Stimulated activated CD4-positive, alpha-beta T cell treated with anti-CD3 and anti-CD28 coated beads, Interleukin-1b, Interleukin-23, amount 100 ng/mL, for 48 hours (primary cell): Measurements from ENCODE around the gene SLC12A8.
A peak's percentile ranks its signal among the peaks of the same experiment; 100 is the strongest.

Experiments
- DNase-seq: peaks from one replicate; pipeline ENCODE4 v3.0.0-alpha.2; 2020

SLC12A8 gene

DNA sequence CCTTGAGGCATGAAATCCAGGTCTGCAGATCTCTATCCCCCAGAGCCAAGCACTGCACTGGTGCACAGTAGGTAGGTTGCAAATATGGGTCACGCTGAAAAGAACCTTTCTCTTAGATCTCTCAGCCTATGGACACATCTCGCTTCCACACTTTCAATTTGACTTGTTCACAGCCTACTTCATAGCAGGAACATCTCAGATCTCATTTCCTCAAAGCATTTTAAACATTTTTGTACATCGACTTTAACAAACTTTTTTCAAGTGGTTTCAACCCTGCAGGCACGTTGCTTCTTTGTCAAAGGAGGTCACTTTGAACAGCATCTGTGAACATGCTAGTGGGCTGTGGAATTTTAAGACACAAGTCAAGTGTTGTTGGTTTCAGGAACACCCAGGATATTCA is 76.0 kb downstream of the SLC12A8 start:
- DNase-seq: no peak

DNA sequence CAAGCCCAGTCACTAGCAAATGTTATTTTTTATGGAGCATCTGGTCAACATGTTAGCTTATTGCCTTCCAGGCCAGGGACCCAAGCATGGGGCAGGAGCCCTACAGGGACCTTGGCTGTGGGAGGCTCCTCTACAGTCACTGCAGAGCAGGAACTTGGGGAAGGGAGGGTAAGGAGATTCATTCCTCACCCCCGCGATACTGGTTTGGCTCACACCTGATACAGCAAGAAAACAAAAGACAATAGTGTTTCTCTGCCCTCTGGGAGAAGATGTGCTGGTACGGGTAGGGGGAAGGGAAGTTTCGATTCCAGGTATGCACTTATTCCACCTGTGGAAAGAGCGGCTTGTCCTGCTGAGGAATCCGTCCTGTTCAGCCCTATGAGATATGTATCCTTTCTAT is 77.6 kb downstream of the SLC12A8 start:
- no peak for DNase-seq

DNA sequence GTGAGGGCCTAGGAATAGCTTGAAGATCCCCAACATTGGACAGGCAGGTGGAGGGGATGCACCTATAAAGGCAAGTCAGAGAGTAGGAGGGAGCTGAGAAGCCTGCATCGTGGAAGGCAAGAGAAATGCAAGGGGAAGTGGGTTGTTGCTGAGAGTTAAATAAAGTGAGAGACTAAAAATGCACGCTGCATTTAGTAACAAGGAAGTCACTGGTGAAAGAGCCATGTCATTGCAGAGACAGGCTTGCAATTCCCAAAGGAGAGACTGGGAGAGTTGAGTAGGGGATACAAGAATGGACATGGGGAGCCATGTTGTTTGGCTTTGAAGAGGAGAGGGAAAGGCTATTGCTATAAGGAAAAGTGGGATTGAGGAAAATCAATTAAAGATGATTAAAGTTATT is 79.7 kb downstream of the SLC12A8 start:
- no peak for DNase-seq

DNA sequence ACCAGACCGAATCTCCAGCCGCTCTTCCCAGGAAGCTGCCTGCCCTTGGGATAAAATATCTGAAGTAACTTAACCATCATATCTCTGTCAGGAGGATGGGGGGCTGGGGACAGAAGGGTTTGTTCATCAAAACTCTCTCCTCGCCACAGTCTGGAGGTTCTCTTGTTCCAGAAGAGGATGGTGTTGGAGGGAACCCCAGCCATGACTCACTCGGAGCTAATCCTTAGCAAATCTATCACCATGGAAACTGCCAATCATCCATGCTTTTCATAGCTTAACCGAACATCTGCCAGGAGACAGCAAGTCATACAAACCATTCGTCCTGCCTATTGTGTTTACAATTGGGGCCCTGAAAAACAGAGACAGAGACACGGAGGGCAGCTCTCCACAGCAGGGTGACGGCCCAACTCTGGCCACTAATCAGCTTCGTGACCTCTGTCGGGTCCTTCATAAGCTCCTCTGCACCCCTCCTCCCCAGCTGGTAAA is 83.0 kb downstream of the SLC12A8 start:
- no peak for DNase-seq

DNA sequence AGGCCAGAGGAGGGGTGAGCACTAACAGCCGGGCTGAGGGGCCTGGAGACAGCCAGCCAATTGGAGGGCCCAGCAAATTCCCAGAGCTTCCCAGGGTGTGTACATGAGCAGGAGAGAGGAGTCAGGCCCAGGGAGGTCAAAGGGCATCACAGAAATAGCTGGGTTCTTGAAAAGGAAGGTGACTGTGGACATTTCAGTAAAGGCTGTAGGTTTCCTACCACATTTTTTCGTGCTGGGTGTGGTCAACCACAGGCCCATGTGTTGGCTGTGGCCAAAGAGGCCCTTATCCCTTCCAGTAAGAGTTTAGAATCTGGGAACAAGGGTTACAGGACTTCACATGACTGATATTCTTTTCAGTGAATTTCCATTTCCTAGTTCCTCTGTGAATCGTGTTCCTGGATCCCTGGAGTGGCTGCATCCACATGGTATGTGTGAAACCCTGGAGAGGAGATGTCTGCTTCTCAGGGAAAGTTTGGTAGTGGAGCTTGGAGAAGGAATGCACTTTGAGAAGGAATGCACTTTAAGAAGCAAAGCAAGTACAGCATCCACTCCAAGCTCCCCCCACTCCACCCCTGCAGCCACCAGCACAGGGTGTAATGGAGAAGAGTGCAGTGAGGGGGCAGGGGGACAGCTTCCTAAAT is 83.6 kb downstream of the SLC12A8 start:
- DNase-seq: no peak

DNA sequence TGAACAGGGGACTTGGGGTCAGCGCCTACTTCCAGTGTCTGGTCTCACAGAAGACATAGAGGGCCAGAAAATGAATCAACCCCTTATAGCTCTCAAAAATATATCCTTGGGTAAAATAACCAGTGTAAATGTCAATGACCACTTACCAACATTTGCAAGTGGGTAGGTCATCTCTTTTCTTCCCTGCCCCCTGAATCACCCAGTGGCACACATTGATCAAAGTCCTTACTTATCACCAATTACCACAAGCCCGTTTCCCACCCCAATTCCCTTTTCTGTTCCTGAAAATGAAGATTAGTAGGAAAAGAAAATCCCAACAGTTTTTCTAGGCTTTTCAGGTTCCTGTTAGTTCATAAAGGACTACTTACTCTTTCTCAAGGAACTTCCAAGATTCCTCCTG is 86.2 kb downstream of the SLC12A8 start:
- no peak for DNase-seq

DNA sequence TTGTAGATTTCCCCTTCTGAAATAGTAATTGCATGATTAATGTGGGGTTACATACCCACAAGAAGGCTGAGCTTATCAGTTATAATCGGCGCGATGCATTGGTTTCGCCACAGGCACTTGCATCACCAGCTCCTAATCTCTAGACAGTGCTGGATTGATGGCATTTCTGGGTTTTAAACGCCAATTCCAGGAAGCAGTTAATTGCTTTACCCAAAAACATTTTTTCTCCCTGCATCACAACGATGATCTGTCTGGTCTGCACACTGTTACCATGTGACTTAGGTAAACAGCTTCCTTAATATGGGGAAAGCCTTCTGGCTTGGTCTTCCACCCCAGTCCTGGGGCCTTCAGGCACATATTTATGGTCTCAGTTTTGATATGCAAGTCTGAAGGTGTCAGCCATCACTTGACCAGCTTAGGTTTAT is 86.7 kb downstream of the SLC12A8 start:
- DNase-seq: peak; percentile 58

DNA sequence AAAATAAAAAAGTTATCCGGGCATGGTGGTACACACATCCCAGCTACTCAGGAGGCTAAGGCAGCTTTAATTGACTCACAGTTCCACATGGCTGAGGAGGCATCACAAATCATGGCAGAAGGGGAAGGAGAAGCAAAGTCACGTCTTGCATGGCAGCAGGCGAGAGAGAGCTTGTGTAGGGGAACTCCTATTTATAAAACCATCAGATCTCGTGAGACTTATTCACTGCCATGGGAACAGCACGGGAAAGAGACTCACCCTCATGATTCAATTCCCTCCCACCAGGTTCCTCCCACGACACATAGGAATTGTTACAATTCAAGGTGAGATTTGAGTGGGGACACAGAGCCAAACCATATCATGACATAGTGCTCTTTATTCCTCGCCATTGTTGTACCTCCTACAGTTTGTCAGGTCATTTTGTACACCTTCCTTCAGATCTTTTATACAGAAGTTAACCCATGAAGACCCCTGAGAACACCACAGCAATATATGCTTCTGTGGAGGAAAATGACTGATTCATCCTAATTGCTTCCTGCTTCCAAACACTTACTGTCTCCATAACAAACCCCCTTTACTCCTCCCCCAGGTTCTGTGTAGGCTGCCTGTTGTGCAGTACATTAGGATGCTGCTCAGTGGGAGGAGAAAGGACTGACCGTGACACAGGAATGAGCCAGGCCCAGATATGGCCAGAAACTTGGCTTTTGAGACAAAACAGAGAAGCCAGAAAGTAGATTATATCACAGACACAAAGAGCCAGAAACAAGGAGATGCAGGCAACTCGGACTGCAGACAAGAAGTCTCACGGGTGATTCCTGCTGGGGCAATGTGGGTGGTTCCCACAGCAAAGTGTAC is 88.9 kb downstream of the SLC12A8 start:
- no peak for DNase-seq

DNA sequence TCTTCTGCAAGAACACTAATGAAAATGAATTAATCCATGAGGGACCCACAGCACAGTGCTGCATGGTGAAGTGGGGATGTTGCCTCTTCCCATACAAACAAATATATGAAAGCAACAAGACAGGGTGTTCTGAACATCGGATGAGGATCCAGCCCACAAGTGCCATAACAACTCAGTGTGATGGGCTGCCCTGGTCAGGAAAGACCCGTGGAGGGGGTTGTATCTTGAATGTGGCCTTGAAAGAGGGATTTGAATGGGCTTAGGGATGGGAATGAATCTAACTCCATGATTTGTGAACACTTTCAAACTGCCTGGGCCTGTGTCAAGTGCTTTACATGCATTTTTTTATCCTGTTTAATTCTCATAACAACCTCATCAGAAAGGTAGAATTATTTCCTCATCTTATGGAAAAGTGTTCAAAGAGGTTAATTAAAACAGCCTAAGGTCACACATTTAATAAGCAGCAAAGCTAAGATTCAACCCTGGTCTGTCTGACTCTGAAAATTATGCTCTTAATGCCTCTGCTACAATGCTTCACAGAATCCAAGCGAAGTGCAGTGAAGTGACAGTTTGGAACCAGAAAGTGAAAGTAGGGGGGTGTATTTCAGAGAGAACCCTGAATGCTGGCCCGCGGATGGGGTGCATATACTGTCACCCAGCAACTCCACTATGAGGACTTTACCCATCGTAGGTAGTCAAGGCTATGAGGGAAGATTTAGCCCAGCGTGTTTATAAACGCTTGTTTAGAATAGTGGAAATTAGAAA is 91.1 kb downstream of the SLC12A8 start:
- DNase-seq: peak; percentile 20

DNA sequence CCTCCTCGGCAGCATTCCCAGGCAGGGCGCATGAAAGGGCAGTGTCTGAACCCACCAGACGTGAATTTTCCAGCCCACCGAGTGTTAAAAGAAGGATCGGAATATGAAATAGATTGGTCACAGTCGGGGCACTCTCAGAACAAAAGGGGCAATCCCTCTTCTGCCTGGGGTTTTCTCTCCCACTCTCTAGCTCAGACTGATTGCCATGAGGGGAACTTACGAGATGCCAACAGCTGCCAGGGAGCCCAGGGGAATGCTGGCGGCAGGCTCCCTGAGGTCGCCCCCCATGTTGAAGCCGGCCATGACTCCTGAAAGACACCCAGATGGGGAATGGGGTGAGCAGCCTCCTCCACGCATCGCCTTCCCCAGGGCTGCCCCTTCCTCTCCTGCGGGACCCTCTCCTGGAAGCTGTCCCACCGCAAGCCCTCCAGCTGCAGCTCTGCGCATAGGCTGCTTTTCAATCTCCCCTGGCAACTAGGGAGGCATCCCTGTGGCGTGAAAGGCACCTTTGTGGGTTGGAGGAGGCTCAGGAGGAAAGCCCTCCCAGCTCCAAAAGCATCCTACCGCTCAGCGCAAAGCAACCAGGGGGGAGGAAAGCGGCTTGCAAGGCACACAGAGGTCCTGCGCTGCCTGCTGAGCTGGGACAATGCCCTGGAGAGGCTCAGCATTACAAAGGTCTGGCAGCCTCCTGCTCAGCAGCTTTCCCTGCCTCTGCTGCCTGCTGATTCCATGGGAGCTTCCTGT is 92.0 kb downstream of the SLC12A8 start:
- no peak for DNase-seq

DNA sequence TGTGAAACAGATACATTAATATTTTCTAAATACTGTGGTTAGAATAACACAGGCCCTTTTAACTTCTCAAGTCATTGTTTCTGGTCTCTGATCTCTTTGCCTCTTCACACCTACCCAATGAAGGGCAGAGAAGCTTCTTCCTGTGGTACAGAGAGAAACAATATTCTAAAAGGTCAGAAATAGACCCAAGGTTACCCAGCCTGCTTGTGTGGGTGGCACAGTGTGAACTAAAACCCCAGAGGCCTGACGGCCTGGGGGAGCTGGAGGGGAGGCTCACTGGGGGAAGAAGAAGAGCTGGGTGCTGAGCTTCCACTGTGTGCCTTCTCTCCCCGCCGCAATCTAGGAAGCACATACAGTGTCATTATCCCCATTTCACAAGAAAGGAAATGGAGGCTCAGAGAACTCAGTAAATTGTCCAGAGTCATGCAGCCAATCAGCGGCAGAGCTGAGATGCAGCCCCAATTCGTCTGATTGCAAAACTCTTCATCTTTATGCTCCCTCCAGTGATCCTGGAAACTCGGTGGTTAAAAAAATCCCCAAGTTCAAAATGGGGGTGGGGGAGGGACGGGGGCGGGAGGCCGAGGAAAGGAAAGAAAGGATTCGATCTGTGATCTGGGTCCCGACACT is 92.7 kb downstream of the SLC12A8 start:
- no peak for DNase-seq

DNA sequence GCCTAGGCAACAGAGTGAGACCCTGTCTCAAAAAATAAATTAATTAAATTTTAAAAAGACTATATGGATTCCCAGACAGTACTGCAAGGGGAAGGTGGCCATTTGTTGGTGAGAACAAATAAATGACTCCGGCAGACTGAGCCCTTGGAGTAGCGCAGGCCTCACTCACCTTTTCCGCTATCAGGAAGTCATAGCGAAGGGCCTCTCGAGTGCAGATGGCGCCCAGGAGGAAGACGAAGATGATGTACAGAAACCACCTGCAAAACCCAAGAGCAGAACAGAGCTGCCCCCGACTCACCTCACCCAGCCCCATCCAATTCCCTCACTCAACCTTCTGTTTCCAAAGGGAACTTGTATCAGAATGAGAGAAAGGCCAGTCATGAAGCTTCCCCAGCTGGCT is 93.9 kb downstream of the SLC12A8 start:
- DNase-seq: no peak

DNA sequence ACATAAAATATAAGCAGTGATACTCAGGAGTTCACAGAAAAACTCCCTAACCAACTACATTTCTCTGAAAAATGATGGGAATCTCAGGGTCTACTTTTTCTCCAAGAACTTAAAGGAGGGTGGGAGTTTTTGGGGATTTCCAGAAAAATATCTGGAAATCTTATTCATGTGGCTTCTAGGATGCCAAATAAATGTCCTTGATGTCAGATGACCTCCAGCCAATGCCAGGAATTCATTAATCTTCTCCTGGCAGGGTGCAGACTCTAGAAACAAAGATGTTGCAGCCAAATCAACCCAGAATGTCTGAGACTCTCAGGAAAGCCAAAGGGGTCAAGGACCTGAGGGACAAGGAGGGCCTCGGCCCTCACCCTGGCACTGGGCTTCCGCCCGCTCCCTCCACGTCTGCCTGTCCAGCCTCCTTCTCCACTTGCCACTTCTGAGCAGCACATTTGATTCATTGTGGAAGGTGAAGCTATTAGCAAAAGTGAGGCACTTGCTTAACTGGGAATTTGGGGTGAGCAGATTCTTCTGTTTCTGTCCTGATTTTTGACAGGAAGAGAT is 94.8 kb downstream of the SLC12A8 start:
- no peak for DNase-seq

DNA sequence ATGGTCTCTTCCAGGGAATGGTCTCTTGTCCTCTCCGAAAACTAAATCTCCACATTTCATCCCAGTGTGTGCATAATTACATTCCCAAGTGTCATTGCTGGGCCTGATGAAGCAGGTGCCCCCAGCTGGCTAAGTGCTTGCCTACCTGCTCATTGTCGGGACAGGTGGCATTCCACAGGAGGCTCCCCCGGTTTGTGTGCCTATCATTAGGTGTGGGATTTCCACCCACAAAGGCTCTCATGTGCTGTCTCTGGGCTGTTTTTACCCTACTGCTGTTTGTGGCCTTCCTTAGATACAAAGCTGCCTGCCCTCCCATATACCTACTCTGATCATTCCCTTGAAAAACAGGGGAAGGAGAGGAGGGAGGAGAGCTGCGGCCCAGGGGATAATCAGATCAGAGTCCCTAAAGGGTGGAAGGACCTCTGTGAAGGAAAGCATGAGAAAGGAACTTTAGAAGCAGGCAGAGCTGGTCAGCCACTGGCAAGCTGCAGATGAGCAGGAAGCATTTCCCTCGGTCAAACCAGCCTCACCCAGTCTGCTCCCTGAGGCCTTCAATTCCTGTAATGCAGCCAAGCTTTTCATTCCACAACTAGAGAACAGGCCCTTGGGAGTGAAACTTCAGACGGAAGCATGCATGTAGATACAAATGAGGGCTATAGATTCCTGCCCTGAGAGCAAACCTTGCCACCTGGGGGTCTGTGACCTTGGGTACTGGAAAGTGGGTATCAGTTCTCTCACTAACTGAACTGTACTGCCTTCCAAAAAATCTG is 96.1 kb downstream of the SLC12A8 start:
- no peak for DNase-seq

DNA sequence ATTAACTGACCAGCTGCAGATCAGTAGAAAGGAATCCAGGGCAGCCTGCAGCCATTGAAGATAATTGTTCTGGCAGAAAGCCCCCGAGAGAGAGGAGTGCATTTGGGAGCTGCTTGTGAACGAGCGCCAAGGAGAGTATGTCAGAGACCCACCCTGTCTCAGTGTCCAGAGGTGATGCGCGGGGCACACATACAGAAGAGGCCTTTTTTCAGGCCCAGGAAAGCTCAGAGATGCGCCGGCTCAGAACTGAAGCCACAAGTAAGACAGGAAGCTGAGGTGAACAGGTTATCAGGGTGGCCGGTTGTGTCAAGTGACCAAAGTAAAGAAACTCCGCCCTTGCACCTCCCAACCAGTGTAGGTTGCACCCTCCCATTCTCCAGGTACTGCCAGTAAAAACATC is 96.9 kb downstream of the SLC12A8 start:
- no peak for DNase-seq

DNA sequence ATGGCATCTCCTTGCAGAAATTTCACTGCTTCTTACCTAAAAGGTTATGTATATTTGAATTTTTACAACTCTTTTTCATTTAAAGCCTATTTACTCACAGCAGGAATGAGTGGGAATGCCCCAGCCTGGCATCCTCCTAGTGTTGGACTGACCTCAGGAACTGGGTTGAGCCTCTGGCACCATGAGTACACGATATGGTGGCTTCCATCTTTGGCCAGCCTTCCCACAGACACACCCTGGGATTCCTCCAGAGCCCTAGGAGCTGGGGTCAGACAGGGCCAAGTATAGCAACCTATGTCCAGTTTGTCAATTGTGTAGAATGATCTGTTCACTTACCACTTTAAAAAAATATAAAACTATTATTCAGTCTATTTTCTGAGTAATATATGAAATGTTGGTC is 99.6 kb downstream of the SLC12A8 start:
- no peak for DNase-seq

DNA sequence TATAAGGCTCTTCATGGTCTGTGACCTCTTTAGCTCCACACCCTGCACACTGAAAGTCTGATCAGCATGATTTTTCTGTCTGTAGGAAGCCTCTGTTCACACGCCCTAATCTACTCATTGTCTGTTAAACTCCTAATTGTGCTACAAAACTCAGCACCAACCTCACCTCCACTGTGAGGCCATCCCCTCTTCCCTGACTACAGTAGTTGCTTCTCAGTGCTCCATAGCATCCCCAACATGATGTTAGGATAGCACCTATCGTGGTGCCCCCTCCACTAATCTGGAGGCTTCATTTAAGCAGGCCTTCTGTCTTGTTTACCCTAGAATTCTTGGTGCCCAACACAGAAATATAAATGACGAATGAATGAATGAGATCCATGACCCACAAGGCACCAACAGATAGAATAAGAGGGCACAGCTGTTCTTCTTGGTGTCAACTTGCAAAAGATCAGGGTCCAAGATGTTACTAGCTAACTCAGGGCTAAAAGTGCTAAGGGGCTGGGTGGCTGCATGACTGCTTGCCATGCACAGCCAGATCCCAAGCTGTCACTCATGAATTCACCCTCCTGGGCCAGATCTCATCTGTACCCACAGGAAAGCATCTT is 101.6 kb downstream of the SLC12A8 start:
- peak; percentile 21 for DNase-seq

DNA sequence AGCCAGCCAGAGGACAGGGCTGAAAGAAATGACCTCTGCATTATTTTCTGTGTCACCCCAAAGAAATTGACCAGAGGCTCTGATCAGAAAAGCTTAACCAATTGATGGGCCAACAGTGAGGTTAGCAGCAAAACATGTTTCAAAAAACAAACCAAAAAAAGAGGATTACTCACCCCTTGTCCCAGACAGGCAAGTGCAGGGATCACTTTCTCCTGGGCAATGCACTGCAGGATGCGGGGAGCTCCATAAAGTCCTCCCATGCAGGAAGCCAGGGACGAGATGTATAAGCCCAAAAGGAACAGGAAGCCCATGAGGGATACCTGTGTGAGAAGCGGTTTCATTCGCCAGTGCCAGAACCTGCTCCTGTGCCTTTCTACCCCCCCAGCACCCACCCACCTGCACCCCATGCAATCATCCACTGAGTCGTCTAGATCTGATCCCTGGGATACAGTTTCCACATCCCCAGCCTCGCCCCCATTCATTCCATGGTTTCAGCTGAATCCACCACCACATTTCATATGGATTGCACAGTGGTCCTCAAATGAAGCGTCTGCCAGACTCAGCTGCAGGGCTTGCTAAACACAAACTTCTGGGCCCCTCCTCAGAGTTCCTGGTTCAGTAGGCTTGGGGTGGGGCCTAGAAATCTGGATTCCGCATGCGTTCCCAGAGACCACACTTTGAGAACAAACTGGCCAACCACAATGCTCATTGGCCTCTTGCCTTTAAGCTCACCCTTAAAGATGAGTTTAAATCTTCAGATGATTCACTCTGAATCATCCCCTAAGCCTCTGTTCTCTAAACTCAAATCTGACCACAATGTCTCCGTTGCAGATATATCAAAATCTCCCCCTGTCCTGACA is 102.3 kb downstream of the SLC12A8 start:
- DNase-seq: no peak

DNA sequence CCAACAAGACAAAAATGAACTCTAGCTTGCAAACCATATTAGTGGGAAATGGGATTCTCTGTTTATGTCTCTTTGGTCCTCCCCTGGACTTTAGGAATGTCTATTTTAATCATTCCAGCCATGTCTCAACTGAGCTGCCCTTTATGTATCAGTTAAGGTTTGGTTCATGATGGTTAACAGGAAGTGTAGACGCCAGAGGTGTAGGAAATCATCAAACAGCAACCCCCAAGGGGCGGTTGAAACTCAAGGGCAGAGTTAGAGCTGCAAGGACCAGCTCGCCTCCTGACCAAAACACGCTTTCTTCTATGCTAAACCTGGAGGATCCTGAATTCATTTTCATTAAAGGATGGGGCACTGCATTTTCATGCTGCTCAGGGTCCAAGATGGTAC is 103.0 kb downstream of the SLC12A8 start:
- DNase-seq: no peak
